HG03175 (cell line): ENCODE data around the gene RNLS.

ENCODE experiments used
- ATAC-seq: cut with Tn5 transposase; IDR thresholded peaks from one replicate; pipeline ENCODE4 v1.9.1; 2021; ENCODE audit warnings: mild to moderate bottlenecking, moderate library complexity; ENCODE audit not compliant: unreplicated experiment

RNLS gene

DNA sequence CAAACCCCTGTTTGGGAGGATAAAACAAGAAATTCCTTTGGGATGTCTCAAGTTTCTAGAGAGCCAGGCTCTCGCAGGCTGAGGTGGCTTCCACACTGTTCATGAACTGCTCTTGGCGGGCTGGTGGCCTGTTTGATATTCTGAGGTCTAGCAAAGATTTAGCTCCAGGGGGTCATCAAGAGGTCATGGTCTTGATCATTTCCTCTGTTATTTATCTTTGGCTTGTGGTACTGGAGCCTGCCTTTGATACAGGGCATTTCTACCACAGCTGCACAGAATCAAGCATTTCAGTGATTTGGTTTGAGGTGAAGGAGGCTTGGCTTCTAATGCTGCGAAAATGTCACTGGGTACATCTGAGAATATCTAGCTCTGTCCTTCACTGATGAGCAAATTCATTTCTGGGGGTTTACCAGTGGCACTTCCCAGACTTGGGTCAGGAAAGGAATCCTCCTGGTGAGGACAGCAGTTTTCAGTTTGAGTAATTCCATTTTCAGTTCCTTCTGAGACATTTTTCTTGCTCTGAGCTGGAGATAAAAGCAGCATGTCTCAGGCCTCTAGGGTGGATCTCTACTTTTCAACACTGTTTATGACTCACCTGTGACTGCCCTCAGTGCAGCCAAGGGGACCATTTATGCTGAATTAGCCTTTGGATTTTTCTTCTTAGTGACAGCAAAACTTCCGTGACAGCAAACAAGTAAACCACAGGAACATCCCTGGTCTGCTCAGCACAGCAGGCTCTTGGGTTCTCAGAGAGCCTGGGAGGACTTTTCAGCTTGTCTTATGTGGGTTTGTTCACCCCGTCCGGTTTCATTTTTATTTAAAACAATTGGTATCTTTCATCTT lies 312.0 kb downstream of the RNLS start:
- peak; percentile 91 for ATAC-seq

DNA sequence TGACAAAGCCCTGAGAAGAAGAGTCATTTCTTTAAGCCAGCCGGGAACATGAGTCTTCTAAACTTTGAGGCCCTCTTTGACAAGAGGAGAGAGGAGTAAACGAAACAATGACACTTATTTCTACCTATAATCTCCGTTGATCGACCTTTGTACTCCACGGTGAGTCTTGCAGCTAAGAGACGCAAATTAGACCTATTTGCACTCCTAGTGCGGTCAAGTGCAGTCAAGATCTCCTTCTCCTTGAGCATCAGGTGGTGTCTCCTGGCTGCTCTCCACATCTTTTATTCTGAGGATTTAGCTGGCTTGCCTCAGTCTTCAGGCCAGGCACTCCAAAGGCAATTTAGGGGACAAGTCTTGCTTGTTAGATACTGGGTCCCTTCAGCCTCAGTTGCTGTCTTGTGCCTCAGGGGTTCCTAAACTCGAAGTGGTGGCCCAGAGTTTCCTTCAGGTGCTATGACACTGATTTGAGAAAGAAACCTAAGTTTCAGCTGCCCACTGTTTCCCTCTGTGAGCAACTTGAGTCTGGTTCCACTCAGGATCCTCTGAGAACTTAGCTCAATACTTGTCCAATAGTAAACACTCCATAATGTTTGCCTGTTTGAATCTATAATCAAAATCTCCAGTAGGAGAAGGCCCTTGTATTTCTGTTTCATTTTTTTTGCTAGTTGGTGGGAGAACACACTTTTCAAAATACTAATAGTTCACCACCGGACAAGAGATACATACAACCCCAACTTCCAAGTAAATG lies 312.9 kb downstream of the RNLS start:
- ATAC-seq, result no peak

DNA sequence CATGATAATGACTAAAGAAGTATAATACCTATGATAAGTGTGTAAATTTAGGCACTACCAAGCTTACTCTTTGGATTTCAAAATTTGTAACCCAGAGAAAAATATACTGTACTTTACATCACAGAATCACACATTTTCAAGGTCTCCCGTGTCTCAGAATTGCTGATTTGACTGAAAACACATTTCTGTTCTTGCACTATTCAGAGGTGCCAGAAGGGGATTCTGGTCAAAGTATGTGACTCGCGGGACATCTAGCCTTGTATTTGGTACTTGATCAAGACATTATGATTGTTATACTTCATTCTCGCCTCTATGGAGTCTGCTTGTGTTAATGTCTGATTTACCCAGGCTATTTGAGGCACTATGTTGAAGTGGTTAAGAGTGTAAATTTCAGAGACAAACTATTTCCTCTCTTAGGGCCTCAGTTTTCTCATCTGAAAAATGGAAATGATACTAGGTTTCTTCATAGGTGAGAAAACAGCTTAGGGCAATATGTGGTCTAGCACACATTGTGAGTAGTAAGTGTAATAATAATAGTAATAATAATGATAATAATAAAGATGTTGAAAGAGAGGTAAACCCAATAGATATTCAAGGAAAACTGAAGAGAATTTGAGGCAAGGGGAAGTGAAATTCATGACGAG lies 320.4 kb downstream of the RNLS start:
- no peak for ATAC-seq

DNA sequence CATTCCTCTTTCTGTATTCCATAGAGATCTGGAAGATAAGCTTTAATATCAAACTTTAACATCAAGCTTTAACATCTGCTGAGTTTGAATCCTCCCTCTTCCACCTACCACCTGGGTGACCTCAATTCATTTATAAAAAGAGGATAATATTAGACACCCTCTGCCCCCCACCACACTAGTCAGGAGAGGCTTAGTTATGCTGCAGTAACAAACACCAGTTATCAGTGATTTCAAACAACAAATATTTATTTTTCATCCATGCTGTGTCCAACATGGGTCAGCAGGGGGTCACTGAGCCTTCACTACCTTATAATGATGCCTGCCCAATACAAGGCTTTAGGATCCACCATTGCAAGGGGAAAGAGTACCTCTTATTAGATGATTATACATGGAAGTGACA lies 322.0 kb downstream of the RNLS start:
- no peak for ATAC-seq

DNA sequence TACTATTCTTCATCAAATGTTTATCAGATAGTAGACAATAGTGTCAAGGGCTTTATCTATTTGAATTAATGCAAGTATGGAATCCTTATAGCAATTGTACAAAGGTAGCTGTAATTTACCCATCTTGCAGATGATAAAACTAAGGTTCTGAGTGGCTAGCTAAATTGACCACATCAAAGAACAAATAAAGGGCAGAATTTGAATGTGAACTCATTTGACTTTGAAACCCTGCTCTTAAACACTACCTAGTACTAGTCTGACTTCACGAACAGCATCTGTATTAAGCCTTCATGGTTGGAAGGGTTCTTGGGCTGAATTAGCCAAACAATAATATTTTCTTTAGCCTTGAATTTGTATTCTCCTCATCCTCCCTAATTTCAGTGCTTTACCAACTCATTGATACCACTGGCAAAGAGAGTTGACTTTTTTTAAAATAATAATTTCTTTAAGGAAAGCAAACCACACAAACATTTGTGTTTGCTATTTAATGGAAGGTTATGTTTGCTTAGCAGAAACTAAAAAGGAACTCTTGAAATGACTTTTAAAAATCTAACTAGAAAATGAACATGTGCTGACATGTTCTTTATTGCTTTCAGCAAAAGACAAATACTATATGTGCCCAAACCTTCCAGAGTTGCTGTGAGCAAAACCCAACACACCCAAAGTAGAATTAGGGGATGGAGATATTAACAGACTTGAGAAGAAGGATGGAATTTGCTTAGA lies 322.6 kb downstream of the RNLS start:
- ATAC-seq, result no peak

DNA sequence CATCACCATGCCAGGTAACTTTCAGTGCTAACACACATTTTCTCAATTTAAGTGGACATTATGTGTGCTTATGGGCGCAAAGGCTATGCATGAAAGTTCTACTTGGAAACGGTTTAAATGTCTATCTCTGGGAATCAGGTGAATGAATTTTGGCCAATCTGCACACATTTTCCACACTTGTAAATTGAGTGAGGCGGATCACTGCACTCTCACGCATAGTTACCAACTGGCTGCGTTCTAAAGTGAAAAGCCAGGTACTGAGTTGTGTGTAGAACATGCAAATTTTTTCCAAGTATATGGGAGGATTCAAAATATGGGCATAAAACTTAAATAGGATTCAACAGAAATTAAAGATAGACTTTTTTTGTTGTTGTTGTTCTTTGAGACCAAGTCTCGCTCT lies 323.7 kb downstream of the RNLS start:
- no peak for ATAC-seq

DNA sequence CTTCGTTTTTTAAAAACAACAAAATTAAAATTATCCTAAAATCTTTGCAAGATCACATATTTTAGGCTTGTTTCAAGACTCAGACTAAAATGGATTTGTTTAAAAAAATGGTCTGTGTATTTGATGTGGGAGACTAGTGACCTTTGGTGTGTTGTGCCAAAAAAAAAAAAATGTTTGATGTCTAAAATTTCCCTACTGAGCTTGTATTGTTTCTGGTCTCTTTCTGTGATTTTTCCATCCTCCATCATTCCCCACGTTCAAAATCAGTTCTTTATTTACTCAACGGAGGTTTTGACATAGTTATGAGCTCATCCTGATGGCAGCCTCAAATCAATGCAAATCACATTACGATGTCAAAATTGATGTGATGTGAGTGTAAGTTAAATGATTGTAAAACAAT lies 326.2 kb downstream of the RNLS start:
- no peak for ATAC-seq

DNA sequence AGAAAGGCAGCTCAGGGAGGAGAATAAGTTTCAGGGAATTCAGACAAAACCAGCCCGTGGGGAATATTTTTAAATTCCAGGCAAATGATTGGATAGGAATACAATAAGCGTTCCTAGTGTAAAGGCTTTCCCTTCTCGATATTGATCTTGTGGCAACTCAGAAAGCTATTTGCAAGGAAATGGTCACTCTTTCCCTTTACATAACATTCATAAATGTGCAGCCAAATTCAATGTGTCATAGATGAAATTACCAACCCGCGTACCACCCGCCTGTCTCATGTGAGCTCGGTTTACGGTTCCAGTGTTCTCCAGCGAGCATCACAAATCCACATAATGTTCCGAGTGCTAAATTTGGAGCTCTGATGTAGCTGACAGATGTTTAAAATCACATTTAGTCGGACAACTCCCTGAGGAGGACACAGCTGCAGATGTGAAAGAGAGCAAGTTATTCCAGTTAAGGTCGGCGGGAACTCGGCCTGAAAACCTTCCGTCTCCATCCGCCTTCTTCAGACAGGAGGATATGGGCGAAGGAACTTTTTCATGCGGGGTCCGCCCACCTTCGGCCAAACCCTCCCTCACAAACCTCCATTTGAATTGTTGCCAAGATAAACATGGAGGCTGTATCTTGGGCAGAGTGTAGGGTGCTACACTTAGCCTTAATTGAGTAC lies 327.0 kb downstream of the RNLS start:
- no peak for ATAC-seq

DNA sequence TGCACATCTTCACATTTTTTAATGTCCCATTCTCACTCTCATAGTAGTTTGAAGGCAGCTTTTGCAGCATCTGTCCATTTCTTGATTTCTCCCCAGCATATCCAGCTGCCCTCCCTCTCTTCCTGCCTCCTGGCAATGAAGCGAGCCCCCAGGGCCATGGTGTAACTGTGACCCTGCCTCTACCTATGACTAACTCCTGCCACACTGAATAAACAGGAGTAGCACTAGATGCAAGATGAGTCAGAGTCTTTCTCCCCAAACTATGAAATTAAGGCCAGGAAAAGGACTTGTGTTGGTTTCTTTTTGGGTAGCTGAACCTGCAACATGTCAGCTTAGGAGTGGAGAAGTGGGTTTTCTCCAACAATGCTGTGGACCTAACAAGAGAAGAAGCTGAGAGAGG lies 329.0 kb downstream of the RNLS start:
- no peak for ATAC-seq

DNA sequence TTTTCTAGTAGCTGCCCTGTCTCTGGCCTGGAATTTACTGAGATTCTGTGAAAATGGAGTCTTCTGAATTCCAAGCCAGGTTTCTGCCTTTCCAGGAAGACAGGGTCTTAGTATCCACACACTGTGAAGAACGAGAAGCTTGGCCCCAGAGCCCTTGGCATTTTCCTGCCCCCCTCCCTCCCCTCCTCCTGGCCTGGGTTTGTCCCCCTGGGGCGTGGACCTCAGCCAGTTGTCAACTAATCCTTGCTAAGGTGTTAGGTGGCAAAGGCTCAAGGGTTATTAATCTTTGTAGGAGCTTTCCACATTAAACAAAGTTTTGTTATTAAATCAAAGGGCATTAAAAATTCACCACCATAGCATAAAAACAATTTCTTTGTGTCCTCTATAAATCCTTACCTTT lies 329.5 kb downstream of the RNLS start:
- ATAC-seq, result no peak

DNA sequence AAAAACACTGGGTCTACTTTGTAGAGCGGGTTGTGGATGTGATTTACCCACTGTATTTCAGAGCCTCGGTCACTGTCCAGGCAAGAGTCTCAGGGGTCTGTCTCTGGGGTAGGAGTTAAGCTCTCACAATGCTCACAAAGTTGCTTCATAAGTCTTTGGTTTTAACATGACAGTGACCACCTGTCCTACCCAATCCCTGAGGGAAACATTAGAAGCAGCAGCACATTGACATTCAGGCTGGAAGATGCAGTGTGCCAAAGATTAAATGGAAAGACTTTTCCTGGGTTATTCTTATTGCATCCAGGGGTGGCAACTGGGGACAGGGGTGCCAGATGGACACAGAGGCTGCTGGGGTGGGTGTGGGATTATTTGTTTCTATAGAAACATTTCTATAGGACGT lies 330.0 kb downstream of the RNLS start:
- ATAC-seq, result no peak

DNA sequence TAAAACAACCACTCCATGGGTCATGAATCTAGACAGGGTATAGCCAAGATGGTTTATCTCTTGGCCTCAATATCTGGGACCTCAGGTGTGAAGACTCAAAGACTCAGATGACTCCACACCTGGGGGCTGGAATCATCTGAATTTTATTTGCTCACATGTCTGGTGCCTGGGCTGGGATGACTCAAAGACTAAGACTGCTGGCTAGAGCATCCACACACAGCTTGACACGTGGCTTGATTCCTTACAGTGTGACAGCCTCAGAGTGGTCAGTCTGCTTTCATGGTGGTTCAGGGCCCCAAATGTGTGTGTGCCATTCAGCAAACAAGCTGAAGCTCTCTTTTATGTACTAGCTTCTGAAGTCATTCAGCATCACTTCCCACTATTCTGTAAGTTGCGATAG lies 333.7 kb downstream of the RNLS start:
- no peak for ATAC-seq

DNA sequence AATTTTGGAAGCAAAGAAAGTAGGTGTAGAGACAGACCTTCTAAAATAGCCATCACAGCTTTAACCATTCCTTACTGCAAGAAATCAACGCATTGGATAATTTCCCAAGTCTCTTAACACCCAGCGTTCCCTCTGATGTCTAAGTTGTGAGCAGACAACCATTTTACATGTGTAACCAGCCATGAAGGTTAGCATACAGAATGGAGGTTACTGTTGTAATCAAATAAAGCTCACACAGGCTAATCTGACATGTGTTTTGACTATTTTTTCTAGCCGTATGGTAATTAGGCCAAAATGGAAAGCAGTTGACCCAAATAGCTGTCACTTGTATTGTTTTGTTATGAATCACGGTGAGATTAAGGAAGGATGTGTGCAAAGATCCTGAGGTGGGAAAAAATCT lies 336.4 kb downstream of the RNLS start:
- ATAC-seq, result no peak

DNA sequence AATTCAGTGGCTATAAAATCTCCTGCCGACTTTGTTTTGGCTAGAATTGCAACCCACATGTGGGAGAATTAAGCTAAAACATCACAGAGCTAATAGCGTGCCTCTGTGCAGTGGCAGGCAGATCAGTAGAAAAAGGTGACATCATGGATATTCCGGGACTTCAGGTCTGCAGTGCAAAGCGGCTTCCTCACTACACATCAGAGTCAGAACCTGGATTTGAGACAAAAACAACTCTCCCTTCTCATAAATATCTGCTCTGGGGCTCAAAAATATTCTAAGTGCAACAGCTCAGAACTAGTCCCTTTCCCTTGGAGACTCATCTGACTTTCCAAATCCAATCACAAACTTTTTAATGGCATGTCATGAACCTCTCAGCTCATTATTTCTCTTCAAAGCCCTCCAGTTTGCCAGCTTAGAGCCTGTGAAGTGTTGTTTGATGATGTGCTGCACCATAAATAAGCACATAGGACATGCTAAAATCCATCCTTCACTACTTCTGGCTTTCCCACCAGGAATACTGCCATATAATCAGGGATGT lies 337.1 kb downstream of the RNLS start:
- no peak for ATAC-seq

DNA sequence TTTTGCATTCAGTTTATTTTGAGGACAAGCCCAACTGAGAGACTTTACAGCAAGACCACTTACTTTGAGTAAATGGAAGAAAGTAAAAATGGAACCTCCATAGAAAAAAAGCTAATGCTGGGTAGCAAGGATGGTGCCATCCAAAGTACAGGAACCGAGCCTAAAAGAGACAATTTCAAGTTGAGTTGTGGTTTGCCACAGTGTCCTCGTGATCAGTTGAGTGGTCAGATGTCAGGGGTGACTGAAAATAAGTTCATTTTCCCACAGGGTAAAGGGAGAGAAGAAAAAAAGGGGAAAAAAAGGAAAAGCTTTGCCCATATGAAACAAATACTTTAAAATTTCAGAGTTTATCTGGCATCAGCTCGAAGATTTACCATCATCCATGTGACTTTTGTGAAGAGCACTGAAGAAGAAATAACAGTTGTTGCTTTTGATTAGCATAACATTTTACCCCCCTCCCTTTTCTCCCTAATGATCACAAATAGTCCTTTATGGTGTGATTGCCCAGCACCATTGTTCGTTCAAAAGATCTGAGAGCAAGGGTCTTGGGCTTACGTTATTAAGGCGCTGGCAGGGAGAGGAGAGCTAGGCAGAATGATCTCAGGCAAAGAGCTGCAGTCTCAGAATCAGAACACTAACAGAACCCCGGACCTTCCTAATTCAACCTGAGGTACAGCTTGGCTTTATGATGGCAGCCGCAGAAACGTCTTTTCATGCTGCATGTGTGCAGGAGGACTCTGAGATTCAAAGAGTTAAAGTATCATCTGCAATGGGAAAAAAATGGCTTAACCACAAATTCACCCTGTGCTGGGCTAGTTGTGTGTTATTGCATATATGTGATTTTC lies 338.1 kb downstream of the RNLS start:
- no peak for ATAC-seq

DNA sequence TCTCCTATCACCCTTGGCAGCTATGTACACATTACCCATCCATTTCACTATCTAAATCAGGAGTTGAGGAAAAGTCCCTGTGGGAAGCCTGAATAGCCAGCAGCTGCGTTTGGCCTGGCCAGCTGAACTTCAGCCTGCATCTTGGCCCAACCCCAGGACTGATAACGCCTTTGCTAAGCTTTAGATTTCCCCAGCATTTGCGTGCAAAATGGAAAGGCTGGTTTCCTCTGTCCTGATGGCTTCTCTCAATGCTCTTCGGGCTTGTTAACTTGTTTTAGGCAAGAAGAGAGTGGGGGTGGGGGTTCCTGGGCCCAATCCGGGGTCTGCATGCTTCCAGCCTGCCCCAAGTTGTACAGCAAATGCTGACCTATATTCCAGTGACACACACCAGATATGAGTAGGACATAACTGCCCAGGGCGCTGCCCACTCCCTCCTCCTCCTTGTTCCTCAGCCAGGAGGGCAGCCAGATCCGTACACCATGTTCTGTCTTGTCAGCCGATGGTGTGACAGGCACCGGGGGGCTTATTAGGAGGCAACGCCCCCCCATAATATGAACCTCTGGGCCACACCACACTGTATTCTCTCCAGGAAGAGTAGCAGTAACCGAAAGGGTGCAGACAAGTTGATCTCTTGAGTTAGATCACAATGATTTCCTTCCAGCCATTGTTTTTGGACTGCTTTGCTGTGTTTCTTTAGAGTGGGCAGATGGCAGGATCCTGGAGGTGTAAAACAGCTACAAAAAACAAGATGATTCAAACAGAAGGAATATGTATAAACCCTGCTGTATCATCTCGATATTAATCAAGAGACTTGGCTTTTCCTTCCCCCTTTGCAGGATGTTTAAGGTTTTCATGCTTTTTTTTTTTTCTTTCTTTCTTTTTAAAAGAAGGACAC lies 339.0 kb downstream of the RNLS start:
- ATAC-seq, result no peak

DNA sequence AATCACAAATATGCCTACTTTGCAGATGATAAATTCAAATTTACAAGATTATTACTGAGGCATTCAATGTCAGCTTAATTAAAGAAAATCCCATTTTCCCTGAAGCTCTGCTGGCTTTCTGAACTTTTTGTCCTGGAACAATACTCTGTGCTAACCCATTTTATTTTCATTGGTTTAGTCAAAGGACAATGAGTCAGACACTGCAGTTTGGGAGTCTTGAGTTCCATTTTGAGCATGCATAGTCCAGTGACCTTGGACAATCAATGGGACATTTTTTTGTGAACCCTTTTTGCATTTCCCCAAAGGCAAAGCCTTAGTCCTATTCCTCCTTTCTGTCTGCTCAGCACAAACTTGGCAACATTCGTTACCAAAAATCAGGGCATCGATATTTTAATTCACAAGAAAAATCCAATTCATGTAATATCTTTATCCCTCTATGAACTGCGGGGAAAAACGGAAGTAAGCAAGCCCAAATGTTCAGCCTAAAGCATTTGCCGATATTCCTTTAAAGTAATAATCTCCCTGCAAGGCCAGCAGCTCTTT lies 339.8 kb downstream of the RNLS start:
- no peak for ATAC-seq

DNA sequence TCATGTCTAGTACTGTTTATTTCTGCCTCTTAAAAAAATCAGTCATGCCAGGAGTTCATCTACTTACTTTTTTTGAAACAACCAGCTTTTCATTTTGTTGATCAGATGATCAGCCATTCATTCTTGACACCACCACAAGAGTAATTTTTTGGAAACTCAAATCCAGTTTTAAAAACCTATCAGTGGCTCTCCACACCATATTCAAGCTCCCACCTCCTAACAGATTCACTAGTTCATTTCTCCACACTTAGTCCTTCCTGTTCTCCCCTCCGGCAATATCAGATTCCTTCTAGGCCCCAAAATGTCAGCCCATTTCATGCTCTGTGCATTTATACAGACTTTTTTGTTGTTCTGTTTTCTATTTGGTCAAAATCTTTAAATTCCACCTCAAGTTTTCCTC lies 341.6 kb downstream of the RNLS start:
- ATAC-seq, result no peak
